PC-3 (cell line): ENCODE results near the gene TEF. TPM values are rescaled to one million over a fixed set of nuclear protein-coding genes. Genes with fewer than 3 reads are reported as not detected.

Experiments
- ATAC-seq: fragments of 200-7000 bp; cut with Tn5 transposase; 2 replicates; pipeline ENCODE4 v1.9.1; 2020; ENCODE audit warnings: mild to moderate bottlenecking, moderate library complexity
- BruUV-seq: library from RNA; stranded (reverse); fragments of 400-500 nt; replicated peaks from 2 replicates; lab custom pipeline; 2021; lab: Mats Ljungman, UMichigan
- CTCF ChIA-PET: fragments of 300-600 bp; sonication (Branson Sonifier 250); formaldehyde crosslinking; loops from one replicate; lab custom pipeline; 2022; ENCODE audit warnings: antibody characterized with exemption; lab: Charles Lee
- POLR2A ChIA-PET: fragments of 300-600 bp; sonication (Branson Sonifier 250); formaldehyde crosslinking; loops from one replicate; lab custom pipeline; 2022; ENCODE audit warnings: antibody characterized with exemption; ENCODE audit not compliant: unreplicated experiment; lab: Charles Lee
- DNase-seq: peaks from one replicate; pipeline ENCODE4 v3.0.0-alpha.2; 2015
- H2AFZ ChIP-seq: fragments of 300-600 bp; sonication (generic); 2 replicates; pipeline ENCODE4 v1.6.0; 2016; ENCODE audit warnings: antibody characterized with exemption, low read length
- H3F3A ChIP-seq: fragments of 300-600 bp; sonication (generic); one replicate; pipeline ENCODE4 v1.6.0; 2017; ENCODE audit warnings: antibody characterized with exemption, low read length, control low read depth, mild to moderate bottlenecking; ENCODE audit not compliant: unreplicated experiment
- H3K27ac ChIP-seq: fragments of 300-600 bp; sonication (generic); 2 replicates; pipeline ENCODE4 v1.5.1; 2016; ENCODE audit warnings: mild to moderate bottlenecking, low read length
- H3K27me3 ChIP-seq: fragments of 300-600 bp; sonication (generic); 2 replicates; pipeline ENCODE4 v1.6.1; 2016; ENCODE audit warnings: low read length, mixed read lengths
- H3K36me3 ChIP-seq: fragments of 300-600 bp; sonication (generic); 2 replicates; pipeline ENCODE4 v1.6.1; 2016; ENCODE audit warnings: low read depth, mixed run types, low read length, mixed read lengths
- H3K4me1 ChIP-seq: fragments of 300-600 bp; sonication (generic); 2 replicates; pipeline ENCODE4 v1.5.1; 2016; ENCODE audit warnings: low read length; ENCODE audit not compliant: insufficient read depth
- H3K4me2 ChIP-seq: fragments of 300-600 bp; sonication (generic); 2 replicates; pipeline ENCODE4 v1.6.0; 2016; ENCODE audit warnings: low read length
- H3K4me3 ChIP-seq: fragments of 300-600 bp; sonication (generic); 2 replicates; pipeline ENCODE4 v1.5.1; 2016; ENCODE audit warnings: mild to moderate bottlenecking, low read length, mixed read lengths
- H3K79me2 ChIP-seq: fragments of 300-600 bp; sonication (generic); 2 replicates; pipeline ENCODE4 v1.6.1; 2017; ENCODE audit warnings: low read length, mixed read lengths
- H3K9ac ChIP-seq: fragments of 300-600 bp; sonication (generic); 2 replicates; pipeline ENCODE4 v1.6.0; 2016; ENCODE audit warnings: mild to moderate bottlenecking, low read length
- H3K9me2 ChIP-seq: fragments of 300-600 bp; sonication (generic); replicated peaks from 2 replicates; pipeline ENCODE4 v1.6.1; 2016; ENCODE audit warnings: mixed run types, low read length, mixed read lengths
- H3K9me3 ChIP-seq: fragments of 300-600 bp; sonication (generic); 2 replicates; pipeline ENCODE4 v1.6.1; 2016; ENCODE audit warnings: low read length, mixed read lengths
- H4K20me1 ChIP-seq: fragments of 300-600 bp; sonication (generic); 2 replicates; pipeline ENCODE4 v1.6.1; 2016; ENCODE audit warnings: low read length, mixed read lengths
- CTCF ChIP-seq: fragments of 300-600 bp; sonication (generic); conservative IDR thresholded peaks from 2 replicates; pipeline ENCODE4 v1.5.1; 2017; ENCODE audit warnings: antibody characterized with exemption, low read depth, mild to moderate bottlenecking, low read length
- EZH2 ChIP-seq: fragments of 300-600 bp; sonication (generic); IDR thresholded peaks from one replicate; pipeline ENCODE4 v1.6.1; 2017; ENCODE audit warnings: antibody characterized with exemption, mild to moderate bottlenecking, low read length; ENCODE audit not compliant: unreplicated experiment
- EZH2phosphoT487 ChIP-seq: fragments of 300-600 bp; sonication (generic); IDR thresholded peaks from 2 replicates; pipeline ENCODE4 v1.6.1; 2018; ENCODE audit warnings: mild to moderate bottlenecking, antibody characterized with exemption, low read length, borderline replicate concordance
- intact Hi-C: fragments of 100-400 bp; cut with micrococcal nuclease; formaldehyde crosslinking; loops from 2 replicates; pipeline ENCODE4 v1.9.0; 2023
- total RNA-seq: library from RNA; depleted of rRNA; stranded (reverse); fragments of >200 nt; gene quantifications from 2 replicates; pipeline ENCODE4 v1.2.3, GENCODE V29; 2014

The TEF gene
- total RNA-seq, 1 experiment from 2014 or later: 4.0 TPM

GRCh38 chr22:41356430-41357028, 25.2 kb upstream of the TEF start:
- no peak overlapping the region for H3K27ac ChIP-seq
- H3K4me2 ChIP-seq: no peak overlapping the region
- H3K27me3 ChIP-seq: no peaks in the 10 kb centered on the region
- no peaks in the 10 kb centered on the region for H3K9me3 ChIP-seq
- CTCF ChIA-PET: no interaction called here
- intact Hi-C loops: no loop called here
- H3K4me1 ChIP-seq: no peaks in the 10 kb centered on the region
- BruUV-seq: TSS peak; percentile 18
- ATAC-seq (no peak), DNase-seq (no peak)
- H3K79me2 ChIP-seq: no peaks in the 10 kb centered on the region
- no peak overlapping the region for H3K4me3 ChIP-seq
- TF ChIP-seq EZH2 (no peak), EZH2phosphoT487 (no peak), CTCF (no peak)
- H3K9me2 ChIP-seq: no peaks in the 10 kb centered on the region
- POLR2A ChIA-PET: no interaction called here
- H2AFZ ChIP-seq: no peak overlapping the region
- H3F3A ChIP-seq: no peaks in the 10 kb centered on the region
- no peaks in the 10 kb centered on the region for H4K20me1 ChIP-seq
- H3K9ac ChIP-seq: no peak overlapping the region
- no peaks in the 10 kb centered on the region; the same call in 1 of the 2 replicates for H3K36me3 ChIP-seq

- H3K36me3 ChIP-seq: no peaks in the 10 kb centered on the region; the same call in 1 of the 2 replicates
- no peak overlapping the region for H3K4me3 ChIP-seq
- no peak for ATAC-seq
- POLR2A ChIA-PET: no interaction called here
- H3K4me2 ChIP-seq: no peak overlapping the region
- DNase-seq: no peak
- H3K9me3 ChIP-seq: no peaks in the 10 kb centered on the region
- no peak overlapping the region for H3K9ac ChIP-seq
- CTCF ChIA-PET: interaction anchor here (0.6 kb wide), 1 partner anchor 177 kb away, joined by 3 read pairs; no protein-coding TSS in a partner anchor
- H2AFZ ChIP-seq: no peak overlapping the region
- no peaks in the 10 kb centered on the region for H3K4me1 ChIP-seq
- H3K79me2 ChIP-seq: no peaks in the 10 kb centered on the region
- no peak overlapping the region for H3K27ac ChIP-seq
- intact Hi-C loops: no loop called here
- no TSS peak for BruUV-seq
- H3K27me3 ChIP-seq: no peaks in the 10 kb centered on the region
- H3F3A ChIP-seq: no peaks in the 10 kb centered on the region
- H3K9me2 ChIP-seq: no peaks in the 10 kb centered on the region
- H4K20me1 ChIP-seq: no peaks in the 10 kb centered on the region
- no peak for TF ChIP-seq EZH2phosphoT487
- no peak for TF ChIP-seq CTCF
- TF ChIP-seq EZH2: no peak
Measured at GRCh38 chr22:41357191-41357590, 24.6 kb upstream of the TEF start.

GRCh38 chr22:41358927-41359326, 22.8 kb upstream of the TEF start:
- no peaks in the 10 kb centered on the region for H3F3A ChIP-seq
- no peak overlapping the region for H3K27ac ChIP-seq
- ChIA-PET CTCF (no interaction called here), POLR2A (interaction anchor here (0.5 kb wide), 1 partner anchor 175 kb away, joined by 3 read pairs; no protein-coding TSS in a partner anchor)
- TF ChIP-seq EZH2 (no peak), CTCF (no peak), EZH2phosphoT487 (no peak)
- H3K4me3 ChIP-seq: no peak overlapping the region
- no peak overlapping the region for H3K9ac ChIP-seq
- intact Hi-C loops: no loop called here
- H3K4me2 ChIP-seq: no peak overlapping the region
- H2AFZ ChIP-seq: no peak overlapping the region
- no peaks in the 10 kb centered on the region for H3K9me2 ChIP-seq
- BruUV-seq: no TSS peak
- H3K27me3 ChIP-seq: no peaks in the 10 kb centered on the region
- no peaks in the 10 kb centered on the region for H3K4me1 ChIP-seq
- no peaks in the 10 kb centered on the region for H4K20me1 ChIP-seq
- no peaks in the 10 kb centered on the region; the same call in 1 of the 2 replicates for H3K36me3 ChIP-seq
- no peaks in the 10 kb centered on the region for H3K9me3 ChIP-seq
- ATAC-seq (no peak), DNase-seq (no peak)
- H3K79me2 ChIP-seq: no peaks in the 10 kb centered on the region
